Measurements from ENCODE around the gene CCDC6. TPM values are rescaled to one million over a fixed set of nuclear protein-coding genes. Genes with fewer than 3 reads are reported as not detected.

CCDC6 gene
- total RNA-seq, 1 experiment from 2014 or later: 116 TPM

DNA sequence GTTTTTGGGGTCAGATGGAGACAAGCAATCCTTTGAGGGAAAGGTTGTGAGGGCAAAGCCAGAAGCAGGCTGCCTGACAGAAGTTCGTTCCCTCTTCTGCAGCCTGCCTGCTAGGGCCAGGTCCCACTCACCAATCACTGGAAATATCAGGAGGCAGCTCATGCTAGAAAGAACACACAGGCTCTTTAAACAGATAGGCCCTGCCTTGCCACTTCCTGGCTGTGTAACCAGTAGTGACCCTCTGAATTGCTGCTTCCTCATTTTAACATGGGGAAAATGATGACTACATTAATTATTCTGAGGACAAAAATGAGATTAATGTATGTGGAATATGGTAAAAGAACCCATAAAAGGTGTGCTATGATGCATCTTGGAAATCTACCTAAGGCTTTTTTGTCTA lies 102.6 kb downstream of the CCDC6 start:
- Mint-ChIP-seq H3K36me3 (ENCODE audit: insufficient read depth, unreplicated experiment) (peaks cover 72% of the 10 kb centered on the region), H3K27me3 (ENCODE audit: insufficient read depth, unreplicated experiment) (no peaks in the 10 kb centered on the region), H3K27ac (ENCODE audit: unreplicated experiment) (no peak overlapping the region), H3K9me3 (ENCODE audit: unreplicated experiment) (no peaks in the 10 kb centered on the region), H3K4me1 (ENCODE audit: low read depth, unreplicated experiment) (no peaks in the 10 kb centered on the region), H3K4me3 (ENCODE audit: unreplicated experiment) (no peak overlapping the region)
- DNase-seq: no peak
- TF ChIP-seq, protein P1, sequence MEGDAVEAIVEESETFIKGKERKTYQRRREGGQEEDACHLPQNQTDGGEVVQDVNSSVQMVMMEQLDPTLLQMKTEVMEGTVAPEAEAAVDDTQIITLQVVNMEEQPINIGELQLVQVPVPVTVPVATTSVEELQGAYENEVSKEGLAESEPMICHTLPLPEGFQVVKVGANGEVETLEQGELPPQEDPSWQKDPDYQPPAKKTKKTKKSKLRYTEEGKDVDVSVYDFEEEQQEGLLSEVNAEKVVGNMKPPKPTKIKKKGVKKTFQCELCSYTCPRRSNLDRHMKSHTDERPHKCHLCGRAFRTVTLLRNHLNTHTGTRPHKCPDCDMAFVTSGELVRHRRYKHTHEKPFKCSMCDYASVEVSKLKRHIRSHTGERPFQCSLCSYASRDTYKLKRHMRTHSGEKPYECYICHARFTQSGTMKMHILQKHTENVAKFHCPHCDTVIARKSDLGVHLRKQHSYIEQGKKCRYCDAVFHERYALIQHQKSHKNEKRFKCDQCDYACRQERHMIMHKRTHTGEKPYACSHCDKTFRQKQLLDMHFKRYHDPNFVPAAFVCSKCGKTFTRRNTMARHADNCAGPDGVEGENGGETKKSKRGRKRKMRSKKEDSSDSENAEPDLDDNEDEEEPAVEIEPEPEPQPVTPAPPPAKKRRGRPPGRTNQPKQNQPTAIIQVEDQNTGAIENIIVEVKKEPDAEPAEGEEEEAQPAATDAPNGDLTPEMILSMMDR (IDR thresholded peaks at IDR 0.05; ENCODE audit: insufficient read depth in 1 of 2, low read depth in 1 of 2, low read length in 1 of 2, severe bottlenecking in 1 of 2, unreplicated experiment in 1 of 2): no peak
- Histone ChIP-seq H3K9me3 (no peaks in the 10 kb centered on the region), H3K4me3 (ENCODE audit: low read depth, low read length) (no peak overlapping the region), H3K27me3 (replicated peaks; ENCODE audit: control insufficient read depth, insufficient read depth, low read length) (no peaks in the 10 kb centered on the region), H3K36me3 (ENCODE audit: control insufficient read depth, insufficient read depth, low read length) (peaks cover 2% of the 10 kb centered on the region; the same call in 1 of the 2 replicates), H3K4me1 (no peaks in the 10 kb centered on the region)
- BruUV-seq (replicated peaks): no TSS peak
- CTCF ChIA-PET: interaction anchor here (1.2 kb wide), 1 partner anchor 27 kb away, joined by 5 read pairs; no protein-coding TSS in a partner anchor
- POLR2A ChIA-PET: no interaction called here
- intact Hi-C loops (cut with micrococcal nuclease; ENCODE audit: unreplicated experiment): no loop called here

GRCh38 chr10:59801171-59801570 lies 105.2 kb downstream of the CCDC6 start:
- Histone ChIP-seq H3K4me3 (ENCODE audit: low read depth, low read length) (no peak overlapping the region), H3K4me1 (no peaks in the 10 kb centered on the region), H3K27me3 (replicated peaks; ENCODE audit: control insufficient read depth, insufficient read depth, low read length) (no peaks in the 10 kb centered on the region), H3K9me3 (no peaks in the 10 kb centered on the region), H3K36me3 (ENCODE audit: control insufficient read depth, insufficient read depth, low read length) (peaks cover 2% of the 10 kb centered on the region; the same call in 1 of the 2 replicates)
- Mint-ChIP-seq H3K36me3 (ENCODE audit: insufficient read depth, unreplicated experiment) (peaks cover 71% of the 10 kb centered on the region), H3K27me3 (ENCODE audit: insufficient read depth, unreplicated experiment) (no peaks in the 10 kb centered on the region), H3K4me1 (ENCODE audit: low read depth, unreplicated experiment) (no peaks in the 10 kb centered on the region), H3K4me3 (ENCODE audit: unreplicated experiment) (no peak overlapping the region), H3K27ac (ENCODE audit: unreplicated experiment) (no peak overlapping the region), H3K9me3 (ENCODE audit: unreplicated experiment) (no peaks in the 10 kb centered on the region)
- no TSS peak for BruUV-seq (replicated peaks)
- DNase-seq: no peak
- intact Hi-C loops (cut with micrococcal nuclease; ENCODE audit: unreplicated experiment): no loop called here
- ChIA-PET POLR2A (no interaction called here), CTCF (no interaction called here)
- TF ChIP-seq, protein P1 (IDR thresholded peaks at IDR 0.05; ENCODE audit: insufficient read depth in 1 of 2, low read depth in 1 of 2, low read length in 1 of 2, severe bottlenecking in 1 of 2, unreplicated experiment in 1 of 2): no peak

DNA sequence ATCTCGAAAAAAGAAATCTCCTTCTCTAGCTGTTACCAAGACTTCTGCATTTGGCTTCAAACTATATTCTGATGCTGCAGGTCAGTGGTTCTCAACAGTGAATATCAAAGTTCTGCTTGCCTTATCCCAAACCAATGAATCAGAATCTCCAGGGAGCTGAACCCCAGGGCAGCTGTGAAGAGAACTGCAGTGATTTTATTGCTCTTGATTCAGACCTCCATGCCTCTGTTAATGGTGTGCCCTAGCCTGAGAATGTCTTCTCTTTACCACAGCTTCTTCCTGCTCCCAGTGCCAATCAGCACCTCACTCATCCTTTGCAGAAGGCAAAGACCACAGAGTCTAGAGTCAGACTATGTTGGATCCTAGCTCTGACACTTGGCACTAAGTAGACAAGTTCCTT lies 106.9 kb downstream of the CCDC6 start:
- Mint-ChIP-seq H3K27ac (ENCODE audit: unreplicated experiment) (no peak overlapping the region), H3K27me3 (ENCODE audit: insufficient read depth, unreplicated experiment) (no peaks in the 10 kb centered on the region), H3K4me3 (ENCODE audit: unreplicated experiment) (no peak overlapping the region), H3K9me3 (ENCODE audit: unreplicated experiment) (no peaks in the 10 kb centered on the region), H3K4me1 (ENCODE audit: low read depth, unreplicated experiment) (no peaks in the 10 kb centered on the region), H3K36me3 (ENCODE audit: insufficient read depth, unreplicated experiment) (peaks cover 72% of the 10 kb centered on the region)
- no peak overlapping the region for H3K4me3 ChIP-seq (ENCODE audit: low read depth, low read length)
- no peak for DNase-seq
- H3K9me3 ChIP-seq: no peaks in the 10 kb centered on the region
- H3K27me3 ChIP-seq (replicated peaks; ENCODE audit: control insufficient read depth, insufficient read depth, low read length): no peaks in the 10 kb centered on the region
- intact Hi-C loops (cut with micrococcal nuclease; ENCODE audit: unreplicated experiment): no loop called here
- H3K4me1 ChIP-seq: no peaks in the 10 kb centered on the region
- TF ChIP-seq, protein P1 (IDR thresholded peaks at IDR 0.05; ENCODE audit: insufficient read depth in 1 of 2, low read depth in 1 of 2, low read length in 1 of 2, severe bottlenecking in 1 of 2, unreplicated experiment in 1 of 2): no peak
- H3K36me3 ChIP-seq (ENCODE audit: control insufficient read depth, insufficient read depth, low read length): peaks cover 2% of the 10 kb centered on the region; the same call in 1 of the 2 replicates
- no TSS peak for BruUV-seq (replicated peaks)
- CTCF ChIA-PET: interaction anchor here (0.9 kb wide), 1 partner anchor 213 kb away, joined by 3 read pairs; no protein-coding TSS in a partner anchor
- POLR2A ChIA-PET: interaction anchor here (1.0 kb wide), 1 partner anchor 103 kb away, joined by 8 read pairs; no protein-coding TSS in a partner anchor

Data from Caco-2 (cell line).